Pancreas (tissue), 10 donors: ENCODE results near the gene TET3. TPM values are rescaled to one million over a fixed set of nuclear protein-coding genes. Genes with fewer than 3 reads are reported as not detected.

Experiments used
- ATAC-seq, 4 donors: fragments of 200-7000 bp; cut with Tn5 transposase; one replicate each; pipeline versions ENCODE4 v1.8.0 to v1.9.1; 2020; ENCODE audit warnings: mild to moderate bottlenecking in 4 of 4, moderate library complexity in 4 of 4
- DNase-seq, 6 donors: peaks; one replicate each; pipeline ENCODE4 v3.0.0-alpha.2; 2020
- FAIRE-seq: peaks from 2 replicates; lab custom pipeline; 2012; peaks lifted over from hg19 to GRCh38; lab: Jason Lieb, UNC
- H3K27ac ChIP-seq, 4 donors: fragments of 200-600 bp; sonication (generic); 1 replicate in 3 of 4; 2 replicates in 1 of 4; pipeline versions ENCODE4 v1.5.0 to v1.8.0; 2020
- H3K27me3 ChIP-seq, 4 donors: fragments of 200-600 bp; one replicate each; pipeline ENCODE4 v1.8.0; 2021
- H3K36me3 ChIP-seq, 3 donors: fragments of 200-600 bp; sonication (generic) in 1 of 3; one replicate each; pipeline versions ENCODE4 v1.5.0 to v1.8.0; 2020 to 2021
- H3K4me1 ChIP-seq, 3 donors: fragments of 200-600 bp; one replicate each; pipeline ENCODE4 v1.8.0; 2021
- H3K4me3 ChIP-seq, 4 donors: fragments of 200-600 bp; sonication (generic) in 2 of 4; one replicate each; pipeline versions ENCODE4 v1.5.0 to v1.8.0; 2020 to 2021
- H3K9me3 ChIP-seq, 4 donors: fragments of 200-600 bp; one replicate each; pipeline ENCODE4 v1.8.0; 2021
- CTCF ChIP-seq, 4 donors: fragments of 200-600 bp; sonication (generic) in 3 of 4; IDR thresholded peaks; one replicate each; pipeline versions ENCODE4 v1.5.0 to v1.8.0; 2021; ENCODE audit warnings: antibody characterized with exemption in 4 of 4
- WGBS, 2 donors: extraction: QIAGEN DNeasy Blood & Tissue Kit; methylation state at CpG; one replicate each; pipeline ENCODE4 v1.1.7; 2013; 5-methylcytosine and 5-hydroxymethylcytosine counted together
- intact Hi-C, 3 donors: fragments of 100-400 bp; cut with DNase I; formaldehyde crosslinking; loops; one replicate each; pipeline versions ENCODE4 v1.11.1 to v1.14.2; 2022
- polyA plus RNA-seq, 2 donors: library from polyadenylated mRNA; stranded (reverse); fragments of 200-250 nt; gene quantifications; one replicate each; pipeline ENCODE4 v1.2.3, GENCODE V29; 2013
- total RNA-seq, 6 donors: library from RNA; stranded (reverse); fragmentation: NEBNext Ultra II Directional in 4 of 6; extraction: Animal tissue kit (Norgen Biotek cat#: 25700) in 4 of 6; gene quantifications; one replicate each; pipeline versions ENCODE4 v1.2.1 to v1.2.4, GENCODE V29; 2021 to 2023
- donor health status: healthy with polysubstance abuse.
- donor health status: DM: no; HTN: no; CAD: no; lungs with moderate emphysema.
- donor health status: DM: no; HTN: no; CAD: no.
- donor health status: control.
- donor health status: control.
- donor health status: Bipolar disorder and iron deficiency.
- donor health status: DM: yes; HTN: yes; CAD: no.
- donor health status: DM: no; HTN: no; CAD: no.
- donor health status: DM: no; HTN: no; CAD: no.
- donor health status: DM: yes; HTN: yes; CAD: no.

TET3 gene
- total and polyA plus RNA-seq, 8 donors = 1.5 to 8.6 (median 4.8) TPM

DNA sequence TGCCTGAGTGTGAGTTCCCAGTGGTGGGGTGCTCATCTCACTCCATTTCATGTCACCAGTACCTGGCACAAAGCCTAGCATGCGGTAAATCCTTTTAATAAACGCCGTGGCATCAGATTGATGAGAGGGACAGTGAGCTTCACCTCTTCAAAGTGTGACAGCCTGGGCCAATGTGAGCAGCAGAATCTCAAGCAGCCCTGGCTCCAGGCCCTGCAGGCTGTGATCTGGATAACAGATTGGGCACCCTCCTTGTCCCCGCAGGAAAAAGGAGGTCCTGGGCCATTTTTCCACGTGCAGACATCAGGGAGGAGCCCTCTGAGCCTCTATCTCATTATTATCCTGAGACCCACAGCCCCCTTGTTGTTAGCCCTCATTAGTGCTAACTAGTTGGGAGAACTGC lies 34.8 kb downstream of the TET3 start:
- DNase-seq = no peak
- Histone ChIP-seq H3K36me3 (no peaks in the 10 kb centered on the region), H3K4me3 (no peak overlapping the region), H3K9me3 (no peaks in the 10 kb centered on the region), H3K27ac (no peak overlapping the region), H3K4me1 (no peaks in the 10 kb centered on the region), H3K27me3 (no peaks in the 10 kb centered on the region)
- WGBS, 2 donors = 74 to 75% methylated on average over 5 of the region's 5 CpGs
- no peak for TF ChIP-seq CTCF (IDR thresholded peaks at IDR 0.05)
- no peak for FAIRE-seq
- no peak for ATAC-seq
- intact Hi-C loops = no loop called here

- no peak overlapping the region for H3K4me3 ChIP-seq
- no peak overlapping the region for H3K27ac ChIP-seq
- H3K4me1 ChIP-seq = no peaks in the 10 kb centered on the region
- no peaks in the 10 kb centered on the region for H3K36me3 ChIP-seq
- H3K9me3 ChIP-seq = no peaks in the 10 kb centered on the region
- intact Hi-C loops = no loop called here
- WGBS, 2 donors = 87% methylated on average over 9 of the region's 9 CpGs
- DNase-seq = no peak
- peak in 3 of 4 donors; percentile 24 to 79 (median 70) for ATAC-seq
- no peak for FAIRE-seq
- no peak for TF ChIP-seq CTCF (IDR thresholded peaks at IDR 0.05)
- no peaks in the 10 kb centered on the region for H3K27me3 ChIP-seq
Measured at GRCh38 chr2:74020702-74021406, 36.1 kb downstream of the TET3 start.

DNA sequence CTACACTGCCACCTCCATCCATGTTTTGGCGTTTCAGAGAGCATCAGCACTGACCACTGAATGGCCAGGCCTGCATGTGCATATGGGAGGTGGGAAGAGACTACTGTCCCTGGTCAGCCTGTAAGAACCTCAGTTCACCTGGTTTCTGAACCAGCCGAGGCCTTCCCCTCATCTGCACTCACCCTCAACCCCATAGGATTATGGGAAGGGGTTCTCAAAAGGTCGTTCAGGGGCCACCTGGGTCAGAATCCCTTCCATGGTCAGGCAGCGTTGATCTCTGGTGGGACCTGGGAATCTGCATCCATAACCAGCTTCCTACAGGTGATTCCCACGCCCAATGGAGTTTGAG lies 36.7 kb downstream of the TET3 start:
- no peaks in the 10 kb centered on the region for H3K36me3 ChIP-seq
- no peaks in the 10 kb centered on the region for H3K27me3 ChIP-seq
- H3K9me3 ChIP-seq = no peaks in the 10 kb centered on the region
- no peak overlapping the region for H3K27ac ChIP-seq
- H3K4me3 ChIP-seq = no peak overlapping the region
- intact Hi-C loops = no loop called here
- FAIRE-seq (no peak), ATAC-seq (no peak), DNase-seq (no peak)
- no peaks in the 10 kb centered on the region for H3K4me1 ChIP-seq
- TF ChIP-seq CTCF (IDR thresholded peaks at IDR 0.05) = no peak
- 84 to 86% methylated on average over 5 of the region's 5 CpGs for WGBS, 2 donors

GRCh38 chr2:74024216-74024615 lies 39.5 kb downstream of the TET3 start:
- intact Hi-C loops = no loop called here
- no peak overlapping the region for H3K4me3 ChIP-seq
- H3K27me3 ChIP-seq = no peaks in the 10 kb centered on the region
- WGBS, 2 donors = 87 to 89% methylated on average over 4 of the region's 4 CpGs
- H3K27ac ChIP-seq = no peak overlapping the region
- no peaks in the 10 kb centered on the region for H3K36me3 ChIP-seq
- no peaks in the 10 kb centered on the region for H3K9me3 ChIP-seq
- no peak for TF ChIP-seq CTCF (IDR thresholded peaks at IDR 0.05)
- H3K4me1 ChIP-seq = no peaks in the 10 kb centered on the region
- FAIRE-seq = no peak
- ATAC-seq = no peak
- DNase-seq = no peak

DNA sequence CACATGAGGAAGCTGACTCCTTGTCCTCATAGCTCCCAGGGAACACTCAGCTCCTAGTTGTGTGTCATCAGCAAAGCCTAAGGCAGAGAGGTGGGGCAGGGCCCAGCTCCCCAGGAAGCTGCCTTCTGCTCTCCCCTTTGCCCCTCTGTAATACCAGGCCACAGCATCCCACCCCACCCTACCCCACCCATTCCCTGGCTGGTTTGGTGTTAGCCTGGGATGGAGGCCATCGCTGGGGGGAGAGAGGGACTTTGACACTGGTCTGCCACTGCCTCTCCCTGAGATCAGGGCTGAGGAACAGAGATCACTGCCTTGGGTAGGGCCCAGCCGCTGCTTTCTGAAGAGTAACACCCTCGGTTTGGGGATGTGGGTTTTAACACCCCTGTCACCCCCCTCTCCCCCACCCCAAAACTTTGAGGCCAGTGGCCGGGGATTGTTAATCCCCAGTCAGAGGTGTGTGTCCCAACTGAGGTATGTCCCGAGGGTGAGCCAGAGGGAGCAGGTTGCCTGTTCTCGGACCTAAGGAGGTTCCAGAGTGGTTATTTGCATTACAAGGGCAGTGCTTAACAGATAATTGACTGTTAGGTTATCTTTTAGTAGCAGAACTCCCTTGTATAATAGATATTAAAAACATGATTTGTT lies 41.4 kb downstream of the TET3 start:
- peak in 2 of 4 donors; percentile 12 to 35 for ATAC-seq
- no peak for FAIRE-seq
- Histone ChIP-seq H3K4me1 (no peaks in the 10 kb centered on the region), H3K27ac (no peak overlapping the region), H3K36me3 (no peaks in the 10 kb centered on the region), H3K9me3 (no peaks in the 10 kb centered on the region), H3K4me3 (no peak overlapping the region), H3K27me3 (no peaks in the 10 kb centered on the region)
- intact Hi-C loops = no loop called here
- TF ChIP-seq CTCF (IDR thresholded peaks at IDR 0.05) = no peak
- 74 to 79% methylated on average over 6 of the region's 6 CpGs for WGBS, 2 donors
- DNase-seq = no peak
